Endothelial cell of hepatic sinusoid (primary cell): ENCODE data around the gene DCP1B.

ENCODE experiments used
- in situ Hi-C: cut with HindIII; loops from 2 replicates; pipeline ENCODE4 v1.10.0; 2017; ENCODE audit warnings: low sequenced_read_pairs

The DCP1B gene

DNA sequence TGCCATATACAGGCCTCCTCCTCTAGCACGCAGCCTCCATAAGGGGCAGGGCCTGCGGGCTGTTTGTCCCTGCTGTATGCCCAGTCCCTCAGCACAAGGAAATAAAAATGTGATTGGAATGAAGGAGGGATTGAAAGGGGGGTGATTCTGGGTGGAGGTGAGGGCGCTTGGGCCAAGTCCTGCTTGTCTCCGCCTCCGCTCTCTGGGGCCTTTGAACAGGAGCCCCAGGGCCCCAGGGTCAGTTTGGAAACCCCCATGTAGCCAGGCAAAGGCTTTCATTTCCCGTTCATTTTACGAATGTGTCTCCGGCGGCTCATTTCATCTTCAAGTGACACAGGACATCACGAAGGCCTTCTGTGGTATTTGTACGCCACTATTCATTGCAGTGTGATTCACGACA lies 81.3 kb downstream of the DCP1B start:
- in situ Hi-C loops: no loop called here

GRCh38 chr12:1922075-1922709 lies 82.1 kb downstream of the DCP1B start:
- in situ Hi-C loops: no loop called here

DNA sequence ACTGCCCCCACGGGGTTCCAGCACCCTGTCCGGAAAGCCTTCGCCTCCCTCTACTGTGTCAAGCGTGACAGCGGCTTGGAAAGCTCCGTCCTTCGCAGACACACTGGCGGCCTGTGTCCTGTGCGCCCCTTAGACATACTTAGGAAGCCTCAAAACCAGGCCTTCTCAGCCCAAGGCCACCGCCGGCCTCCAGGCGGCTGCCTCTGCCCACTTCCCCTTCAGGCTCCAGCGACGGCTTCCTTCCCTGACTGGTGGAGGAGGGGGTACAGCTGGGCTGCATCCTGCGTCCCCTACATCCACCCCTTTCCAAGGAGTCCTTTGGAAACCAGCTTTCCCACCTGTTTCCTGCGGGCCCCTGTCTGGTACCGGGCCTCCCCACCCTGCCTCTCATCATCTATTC lies 83.3 kb downstream of the DCP1B start:
- in situ Hi-C loops: no loop called here

- in situ Hi-C loops: no loop called here
These were observed 83.8 kb downstream of the DCP1B start for GRCh38 chr12:1920436-1920835.

- in situ Hi-C loops: no loop called here
These were observed 84.5 kb downstream of the DCP1B start for GRCh38 chr12:1919763-1920162.

GRCh38 chr12:1919284-1919683 lies 85.0 kb downstream of the DCP1B start:
- in situ Hi-C loops: no loop called here

GRCh38 chr12:1918884-1919236 lies 85.4 kb downstream of the DCP1B start:
- in situ Hi-C loops: no loop called here

GRCh38 chr12:1918081-1918883 lies 86.0 kb downstream of the DCP1B start, which contains the start of gene CACNA2D4:
Gene CACNA2D4 (minus strand): TSS chr12:1918652. CDS start chr12:1918473, 179 bp downstream.
- in situ Hi-C loops: no loop called here

DNA sequence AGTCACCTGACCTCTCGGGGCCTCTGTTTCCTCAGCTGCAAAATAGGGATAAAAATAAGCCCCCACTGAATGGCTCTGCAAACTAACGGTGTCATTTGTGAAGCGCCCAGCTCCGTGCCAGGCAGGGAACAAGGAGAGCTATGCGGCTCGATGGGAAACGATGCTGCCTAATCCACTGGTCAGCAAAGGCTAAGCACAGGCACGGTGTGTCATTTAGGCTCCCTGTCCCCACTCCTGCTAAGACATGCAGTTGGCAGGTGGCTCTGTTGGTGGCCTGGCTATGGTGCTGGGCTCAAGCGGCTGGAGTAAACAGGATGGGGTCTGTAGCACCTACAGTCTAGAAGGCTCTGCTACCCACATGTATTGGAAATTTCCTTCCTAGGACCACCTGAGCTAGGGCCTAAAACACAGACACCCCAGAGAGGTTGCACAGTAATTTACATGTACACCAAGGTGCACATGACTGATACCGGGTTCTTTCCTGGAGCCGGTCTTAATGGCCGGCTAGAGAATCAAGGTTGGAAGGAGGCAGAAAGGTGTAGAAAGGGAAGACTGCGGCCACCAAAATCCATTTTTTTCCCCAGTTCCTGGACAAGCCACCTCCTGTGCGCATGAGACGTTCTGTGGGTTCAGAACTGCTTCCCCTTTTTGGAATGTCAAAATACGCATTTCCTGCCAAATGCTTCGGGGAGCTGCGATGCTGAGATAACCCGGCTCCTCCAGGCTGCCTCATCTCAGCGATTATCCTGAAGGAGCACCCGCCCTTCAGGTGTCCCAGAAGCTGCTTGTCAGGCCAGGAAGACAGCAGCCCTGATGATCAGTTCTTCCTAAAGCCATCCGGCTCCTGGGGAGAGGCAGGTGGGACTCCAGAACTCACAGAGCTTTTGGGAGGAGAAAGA lies 86.8 kb downstream of the DCP1B start:
- in situ Hi-C loops: no loop called here

- in situ Hi-C loops: no loop called here
These were observed 87.7 kb downstream of the DCP1B start for GRCh38 chr12:1916371-1917171.

- in situ Hi-C loops: no loop called here
These were observed 88.9 kb downstream of the DCP1B start for GRCh38 chr12:1915082-1915968.

- in situ Hi-C loops: no loop called here
These were observed 89.9 kb downstream of the DCP1B start for GRCh38 chr12:1914114-1914911.

DNA sequence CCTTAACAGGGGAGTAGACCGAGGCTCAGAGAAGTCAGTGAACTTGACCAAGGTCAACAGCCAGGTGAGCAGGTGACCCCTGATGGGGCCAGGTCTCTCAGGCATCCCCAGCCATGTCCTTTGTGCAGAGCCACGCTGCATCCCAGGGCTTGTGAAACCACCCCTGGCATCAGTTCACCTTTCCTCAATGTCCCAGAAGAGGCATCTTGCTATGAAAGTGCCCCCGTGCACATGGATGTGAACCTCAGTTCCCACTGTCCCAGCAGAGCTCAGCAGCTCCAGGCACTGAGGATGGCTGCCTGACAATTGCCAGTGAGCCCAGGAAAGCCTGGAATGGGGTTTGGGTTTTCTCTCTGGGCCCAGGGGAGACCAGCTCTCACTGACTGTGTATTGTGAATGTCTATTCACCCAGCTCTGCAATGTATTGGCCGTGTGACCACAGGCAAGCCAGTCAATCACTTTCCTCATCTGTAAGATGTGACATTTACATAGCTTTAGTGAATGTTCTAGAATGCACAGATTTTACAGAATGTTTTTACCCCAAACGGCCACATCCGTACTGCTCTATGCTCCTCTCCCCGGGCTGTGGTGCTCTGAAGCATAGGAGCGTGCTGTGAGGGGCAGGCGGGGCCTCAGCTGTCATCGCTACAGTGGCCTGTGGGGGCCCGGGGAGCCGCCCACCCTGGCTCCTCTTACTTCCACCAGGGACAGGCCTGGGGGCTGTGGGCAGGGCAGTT lies 90.7 kb downstream of the DCP1B start:
- in situ Hi-C loops: no loop called here

DNA sequence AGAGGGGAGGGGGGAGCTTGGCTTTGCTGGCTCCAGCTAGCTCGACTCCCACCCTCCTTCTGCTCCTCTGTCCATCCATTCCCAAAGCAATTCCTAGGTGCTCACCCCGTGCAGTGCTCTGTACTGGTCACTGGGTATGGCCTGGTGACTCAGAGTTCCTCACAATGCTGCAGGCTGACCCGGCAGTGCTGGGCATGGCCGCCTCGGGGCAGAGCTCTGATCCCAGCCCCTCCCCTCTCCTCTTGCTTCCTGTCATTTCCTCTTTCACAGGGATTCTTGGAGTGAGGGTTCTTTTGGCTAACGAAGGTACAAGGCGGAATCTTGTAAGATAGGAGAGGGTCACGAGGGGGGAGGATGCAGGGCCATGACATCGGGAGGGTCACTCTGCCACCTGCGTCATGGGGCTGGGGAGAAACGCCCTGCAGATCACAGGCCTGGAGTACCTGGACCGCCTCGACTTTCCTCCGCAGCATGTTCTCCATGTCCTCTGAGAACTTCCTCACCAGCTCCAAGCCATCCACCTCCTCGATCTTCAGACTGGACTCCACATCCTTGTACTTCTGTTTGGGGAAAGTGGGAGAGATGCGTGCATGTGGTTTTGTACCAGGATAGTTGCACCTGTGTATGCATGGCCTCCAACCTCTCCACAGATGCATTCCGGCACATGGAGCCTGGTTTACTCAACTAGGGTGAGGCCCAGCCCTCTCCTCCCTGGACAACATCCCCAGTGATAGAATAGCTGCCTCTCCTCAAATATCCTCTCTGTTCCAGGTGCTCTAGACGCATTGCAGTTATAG lies 91.5 kb downstream of the DCP1B start:
- in situ Hi-C loops: no loop called here

GRCh38 chr12:1911598-1912575 lies 92.4 kb downstream of the DCP1B start:
- in situ Hi-C loops: no loop called here

GRCh38 chr12:1910468-1910867 lies 93.8 kb downstream of the DCP1B start:
- in situ Hi-C loops: no loop called here
